SK-N-SH (cell line): ENCODE measurements around the gene ZNF277.

ENCODE experiments used
- CTCF ChIP-seq: fragments of 200-600 bp; sonication (generic); IDR thresholded peaks from 2 replicates; pipeline ENCODE4 v1.6.1; 2017; ENCODE audit warnings: antibody characterized with exemption, mild to moderate bottlenecking, moderate library complexity
- FOXM1 ChIP-seq: IDR thresholded peaks from 2 replicates; pipeline ENCODE4 v1.4.0; 2012; ENCODE audit warnings: low read depth, mild to moderate bottlenecking
- POLR2AphosphoS5 ChIP-seq: IDR thresholded peaks from 2 replicates; pipeline ENCODE4 v1.6.1; 2012; ENCODE audit warnings: low read depth, low read length
- RAD21 ChIP-seq: IDR thresholded peaks from 2 replicates; pipeline ENCODE4 v1.6.1; 2012; ENCODE audit warnings: mild to moderate bottlenecking, low read length
- RFX5 ChIP-seq: IDR thresholded peaks from 2 replicates; pipeline ENCODE4 v1.6.1; 2012; ENCODE audit warnings: mild to moderate bottlenecking, improper control_type of control experiment, low read length
- SMC3 ChIP-seq: IDR thresholded peaks from 2 replicates; pipeline ENCODE4 v1.6.1; 2012; ENCODE audit warnings: low read depth, low read length, improper control_type of control experiment
- TAF1 ChIP-seq: IDR thresholded peaks from 2 replicates; pipeline ENCODE4 v1.6.1; 2012; ENCODE audit warnings: low read depth, mild to moderate bottlenecking, low read length, moderate library complexity, borderline replicate concordance
- TCF12 ChIP-seq: IDR thresholded peaks from 2 replicates; pipeline ENCODE4 v1.4.0; 2012
- USF2 ChIP-seq: fragments of 150-350 bp; IDR thresholded peaks from 2 replicates; pipeline ENCODE4 v1.6.1; 2017; ENCODE audit warnings: antibody characterized with exemption, low read length, low read depth, borderline replicate concordance
- YY1 ChIP-seq: IDR thresholded peaks from 2 replicates; pipeline ENCODE4 v1.4.0; 2012; ENCODE audit warnings: low read depth, mild to moderate bottlenecking

- no peak for TF ChIP-seq YY1
- TF ChIP-seq TAF1 = no peak
- no peak for TF ChIP-seq CTCF
- no peak for TF ChIP-seq RFX5
- no peak for TF ChIP-seq TCF12
- no peak for TF ChIP-seq FOXM1
- TF ChIP-seq RAD21 = no peak
- no peak for TF ChIP-seq POLR2AphosphoS5
- no peak for TF ChIP-seq SMC3
- TF ChIP-seq USF2 = no peak
These were observed 165.6 kb downstream of the ZNF277 start for GRCh38 chr7:112372101-112372500.
